Fibroblast of lung (primary cell): ENCODE data around the gene OTUD7B. TPM values are rescaled to one million over a fixed set of nuclear protein-coding genes. Genes with fewer than 3 reads are reported as not detected.
A peak's percentile ranks its signal among the peaks of the same experiment; 100 is the strongest.

Experiments used
- DNase-seq, 2 donors: peaks; one replicate each; pipeline versions ENCODE4 v3.0.0 to v3.0.0-alpha.2; 2010; ENCODE audit warnings: low read depth in 2 of 2
- H2AFZ ChIP-seq: 2 replicates; pipeline ENCODE4 v1.5.1; 2012; ENCODE audit warnings: low read length, control low read depth, inconsistent platforms
- H3K27ac ChIP-seq: 2 replicates; pipeline ENCODE4 v1.5.1; 2011; ENCODE audit warnings: low read length, control low read depth; ENCODE audit not compliant: insufficient read depth
- H3K27me3 ChIP-seq: 2 replicates; pipeline ENCODE4 v1.5.1; 2011; ENCODE audit warnings: mild to moderate bottlenecking, low read length; ENCODE audit not compliant: control insufficient read depth, insufficient read depth
- H3K36me3 ChIP-seq: 2 replicates; pipeline ENCODE4 v1.5.1; 2011; ENCODE audit warnings: low read length; ENCODE audit not compliant: control insufficient read depth, insufficient read depth
- H3K4me1 ChIP-seq: 2 replicates; pipeline ENCODE4 v1.5.1; 2011; ENCODE audit warnings: low read length; ENCODE audit not compliant: control insufficient read depth, insufficient read depth; ENCODE audit errors: extremely low read depth
- H3K4me2 ChIP-seq: 2 replicates; pipeline ENCODE4 v1.5.1; 2011; ENCODE audit warnings: low read length, control low read depth; ENCODE audit not compliant: insufficient read depth; ENCODE audit errors: extremely low read depth
- H3K4me3 ChIP-seq, 4 experiments: fragments of 200-600 bp in 1 of 4; sonication (generic) in 1 of 4; replicated peaks in 1 of 4; 2 replicates each; pipeline ENCODE4 v1.5.1; 2011 to 2016; ENCODE audit warnings: low read length in 4 of 4, low read depth in 3 of 4, mild to moderate bottlenecking in 3 of 4, control low read depth in 2 of 4, inconsistent platforms in 1 of 4, mixed read lengths in 1 of 4; ENCODE audit not compliant: insufficient read depth in 1 of 4; ENCODE audit errors: control extremely low read depth in 1 of 4
- H3K79me2 ChIP-seq: 2 replicates; pipeline ENCODE4 v1.5.1; 2012; ENCODE audit warnings: mild to moderate bottlenecking, low read length, inconsistent platforms; ENCODE audit not compliant: control insufficient read depth, insufficient read depth
- H3K9ac ChIP-seq: 2 replicates; pipeline ENCODE4 v1.5.1; 2011; ENCODE audit warnings: mild to moderate bottlenecking, low read length, control low read depth; ENCODE audit not compliant: insufficient read depth
- H3K9me3 ChIP-seq: 2 replicates; pipeline ENCODE4 v1.5.1; 2012; ENCODE audit warnings: low read depth, low read length; ENCODE audit not compliant: control insufficient read depth, insufficient read depth
- H4K20me1 ChIP-seq: 2 replicates; pipeline ENCODE4 v1.5.1; 2011; ENCODE audit warnings: low read length; ENCODE audit not compliant: control insufficient read depth, insufficient read depth; ENCODE audit errors: extremely low read depth
- EZH2 ChIP-seq: IDR thresholded peaks from 2 replicates; pipeline ENCODE4 v1.5.1; 2012; ENCODE audit warnings: low read length, control low read depth, mild to moderate bottlenecking; ENCODE audit errors: missing control alignments
- polyA plus RNA-seq, 2 donors: library from polyadenylated mRNA; depleted of rRNA in 1 of 2; stranded (reverse) in 1 of 2; unstranded in 1 of 2; fragments of >200 nt; gene quantifications; 2 replicates each; pipeline ENCODE4 v1.2.1, GENCODE V29; 2011 to 2012; ENCODE audit warnings: missing spikeins in 1 of 2
- total RNA-seq: library from RNA; depleted of rRNA; stranded (reverse); fragments of >200 nt; gene quantifications from 2 replicates; pipeline ENCODE4 v1.2.1, GENCODE V29; 2014
- TF ChIP-seq, protein P1 (sequence below), 2 donors: IDR thresholded peaks in 1 of 2; conservative IDR thresholded peaks in 1 of 2; 1 replicate in 1 of 2; 2 replicates in 1 of 2; pipeline ENCODE4 v1.5.1; 2011 to 2012; ENCODE audit warnings: low read length in 2 of 2, control low read depth in 1 of 2, inconsistent platforms in 1 of 2, low read depth in 1 of 2, mild to moderate bottlenecking in 1 of 2

OTUD7B gene
- total and polyA plus RNA-seq, 2 donors (not counting 1 experiment from before 2014, with no cell fraction given), result 10.1 to 17.3 TPM

- Histone ChIP-seq H3K9ac (peak overlapping the region; percentile 13), H3K4me2 (peak overlapping the region; percentile 81), H3K27me3 (no peaks in the 10 kb centered on the region), H3K4me1 (peaks cover 4% of the 10 kb centered on the region), H3K9me3 (no peaks in the 10 kb centered on the region), H3K4me3 (peak overlapping the region; percentile 73 to 87 (median 82)), H3K27ac (no peak overlapping the region), H3K79me2 (no peaks in the 10 kb centered on the region), H3K36me3 (peaks cover 4% of the 10 kb centered on the region), H4K20me1 (no peaks in the 10 kb centered on the region), H2AFZ (no peak overlapping the region)
- no peak for DNase-seq
- TF ChIP-seq, protein P1, sequence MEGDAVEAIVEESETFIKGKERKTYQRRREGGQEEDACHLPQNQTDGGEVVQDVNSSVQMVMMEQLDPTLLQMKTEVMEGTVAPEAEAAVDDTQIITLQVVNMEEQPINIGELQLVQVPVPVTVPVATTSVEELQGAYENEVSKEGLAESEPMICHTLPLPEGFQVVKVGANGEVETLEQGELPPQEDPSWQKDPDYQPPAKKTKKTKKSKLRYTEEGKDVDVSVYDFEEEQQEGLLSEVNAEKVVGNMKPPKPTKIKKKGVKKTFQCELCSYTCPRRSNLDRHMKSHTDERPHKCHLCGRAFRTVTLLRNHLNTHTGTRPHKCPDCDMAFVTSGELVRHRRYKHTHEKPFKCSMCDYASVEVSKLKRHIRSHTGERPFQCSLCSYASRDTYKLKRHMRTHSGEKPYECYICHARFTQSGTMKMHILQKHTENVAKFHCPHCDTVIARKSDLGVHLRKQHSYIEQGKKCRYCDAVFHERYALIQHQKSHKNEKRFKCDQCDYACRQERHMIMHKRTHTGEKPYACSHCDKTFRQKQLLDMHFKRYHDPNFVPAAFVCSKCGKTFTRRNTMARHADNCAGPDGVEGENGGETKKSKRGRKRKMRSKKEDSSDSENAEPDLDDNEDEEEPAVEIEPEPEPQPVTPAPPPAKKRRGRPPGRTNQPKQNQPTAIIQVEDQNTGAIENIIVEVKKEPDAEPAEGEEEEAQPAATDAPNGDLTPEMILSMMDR (conservative IDR thresholded peaks at IDR 0.05 in 1 of 2, IDR thresholded peaks at IDR 0.05 in 1 of 2; ENCODE audit: low read depth in 1 of 2, low read length in 2 of 2), result no peak
- TF ChIP-seq EZH2, result no peak
Observed at GRCh38 chr1:149916193-149916897, 94.2 kb downstream of the OTUD7B start.

DNA sequence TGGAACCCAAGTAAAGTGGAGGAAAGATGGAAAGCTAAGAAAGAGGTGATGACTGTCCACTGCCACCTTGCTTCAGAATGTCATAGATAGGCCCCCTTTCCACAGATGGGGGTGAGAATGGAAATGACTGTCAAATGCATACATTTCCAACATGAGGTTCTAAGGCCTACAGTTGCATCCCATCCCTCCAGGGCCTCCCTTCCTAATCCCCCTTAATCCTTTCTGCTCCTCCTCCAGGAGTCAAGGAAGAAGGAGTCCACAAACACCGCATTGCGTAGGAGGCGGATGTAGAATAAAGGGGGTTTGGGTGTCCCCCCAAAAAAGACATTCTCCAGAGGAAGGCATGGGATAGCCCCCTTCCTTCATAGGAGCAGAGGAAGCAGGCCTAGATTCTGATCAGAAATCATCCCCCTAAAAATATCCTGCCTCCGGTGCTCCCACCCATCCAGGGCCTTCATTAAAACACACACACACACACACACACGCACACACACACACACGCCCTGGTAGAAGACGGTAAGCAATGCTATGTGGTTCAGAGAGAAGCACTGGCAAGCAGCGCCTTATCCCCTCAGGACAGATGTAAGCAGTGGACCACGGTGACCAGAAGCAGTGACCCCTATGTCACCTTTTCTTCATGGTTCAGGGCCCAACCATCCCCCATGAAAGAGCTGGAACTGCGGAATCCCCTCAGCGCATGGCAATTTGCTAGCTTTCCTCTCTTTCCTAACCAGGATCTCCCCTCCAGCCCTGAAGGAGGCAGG, 94.9 kb downstream of the OTUD7B start:
- Histone ChIP-seq H3K27me3 (no peaks in the 10 kb centered on the region), H3K4me3 (peak overlapping the region in 1 of 4 experiments; percentile 85), H3K9ac (no peak overlapping the region), H4K20me1 (no peaks in the 10 kb centered on the region), H3K9me3 (no peaks in the 10 kb centered on the region), H3K79me2 (no peaks in the 10 kb centered on the region), H3K4me2 (peak overlapping the region; percentile 2), H3K4me1 (peaks cover 4% of the 10 kb centered on the region), H2AFZ (no peak overlapping the region), H3K36me3 (peaks cover 4% of the 10 kb centered on the region), H3K27ac (no peak overlapping the region)
- no peak for DNase-seq
- TF ChIP-seq EZH2, result no peak
- TF ChIP-seq, protein P1 (conservative IDR thresholded peaks at IDR 0.05 in 1 of 2, IDR thresholded peaks at IDR 0.05 in 1 of 2; ENCODE audit: low read depth in 1 of 2, low read length in 2 of 2), result no peak

DNA sequence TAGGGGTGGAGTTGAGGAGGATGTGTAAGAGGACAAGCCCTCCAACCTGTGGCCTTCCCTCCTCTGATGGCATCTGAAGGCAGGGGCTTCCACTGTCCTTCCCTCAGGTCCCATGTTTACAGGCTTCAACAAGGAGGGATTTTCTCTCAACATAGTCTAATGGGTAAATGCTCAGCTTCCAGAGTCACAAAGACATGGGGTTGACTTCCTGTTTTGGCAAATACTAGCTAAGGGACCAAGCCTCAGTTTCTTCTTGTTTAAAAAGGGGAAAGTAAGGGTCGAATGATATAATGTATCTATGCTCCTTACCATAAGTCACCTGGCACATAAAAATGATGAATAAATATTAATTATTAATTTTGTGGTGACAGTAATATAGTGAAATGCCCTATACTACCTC, 96.0 kb downstream of the OTUD7B start:
- Histone ChIP-seq H3K9me3 (no peaks in the 10 kb centered on the region), H4K20me1 (no peaks in the 10 kb centered on the region)

More for the DNA sequence above, 96.0 kb downstream of the OTUD7B start:
- no peak overlapping the region for H3K9ac ChIP-seq
- DNase-seq, result no peak
- no peak for TF ChIP-seq EZH2
- TF ChIP-seq, protein P1 (conservative IDR thresholded peaks at IDR 0.05 in 1 of 2, IDR thresholded peaks at IDR 0.05 in 1 of 2; ENCODE audit: low read depth in 1 of 2, low read length in 2 of 2), result no peak
- H3K27ac ChIP-seq, result no peak overlapping the region
- no peak overlapping the region for H3K4me3 ChIP-seq
- H3K4me1 ChIP-seq, result peaks cover 4% of the 10 kb centered on the region
- no peaks in the 10 kb centered on the region for H3K27me3 ChIP-seq
- H2AFZ ChIP-seq, result no peak overlapping the region
- H3K36me3 ChIP-seq, result peaks cover 5% of the 10 kb centered on the region
- H3K79me2 ChIP-seq, result no peaks in the 10 kb centered on the region
- H3K4me2 ChIP-seq, result no peak overlapping the region
